GM19372 (cell line): ENCODE results near the gene IFT122.
"Not testable (repeated sequence)": the region's sequence is repeated elsewhere in the genome, so short reads cannot be mapped to it uniquely, and the experiment has no call there.

Experiments
- ATAC-seq: cut with Tn5 transposase; IDR thresholded peaks from one replicate; pipeline ENCODE4 v1.9.1; 2021; ENCODE audit warnings: mild to moderate bottlenecking, low read depth, moderate library complexity; ENCODE audit not compliant: unreplicated experiment

The IFT122 gene

DNA sequence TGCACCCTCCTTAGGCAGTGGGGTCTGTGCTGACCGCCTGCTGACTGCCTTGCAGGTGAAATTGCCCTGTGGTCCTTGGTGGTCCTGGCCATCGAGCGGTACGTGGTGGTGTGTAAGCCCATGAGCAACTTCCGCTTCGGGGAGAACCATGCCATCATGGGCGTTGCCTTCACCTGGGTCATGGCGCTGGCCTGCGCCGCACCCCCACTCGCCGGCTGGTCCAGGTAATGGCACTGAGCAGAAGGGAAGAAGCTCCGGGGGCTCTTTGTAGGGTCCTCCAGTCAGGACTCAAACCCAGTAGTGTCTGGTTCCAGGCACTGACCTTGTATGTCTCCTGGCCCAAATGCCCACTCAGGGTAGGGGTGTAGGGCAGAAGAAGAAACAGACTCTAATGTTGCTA, 90.8 kb downstream of the IFT122 start:
- ATAC-seq: no peak

DNA sequence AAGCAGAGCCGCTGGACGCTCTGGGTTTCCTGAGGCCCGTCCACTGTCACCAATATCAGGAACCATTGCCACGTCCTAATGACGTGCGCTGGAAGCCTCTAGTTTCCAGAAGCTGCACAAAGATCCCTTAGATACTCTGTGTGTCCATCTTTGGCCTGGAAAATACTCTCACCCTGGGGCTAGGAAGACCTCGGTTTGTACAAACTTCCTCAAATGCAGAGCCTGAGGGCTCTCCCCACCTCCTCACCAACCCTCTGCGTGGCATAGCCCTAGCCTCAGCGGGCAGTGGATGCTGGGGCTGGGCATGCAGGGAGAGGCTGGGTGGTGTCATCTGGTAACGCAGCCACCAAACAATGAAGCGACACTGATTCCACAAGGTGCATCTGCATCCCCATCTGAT, 91.7 kb downstream of the IFT122 start:
- ATAC-seq: no peak

DNA sequence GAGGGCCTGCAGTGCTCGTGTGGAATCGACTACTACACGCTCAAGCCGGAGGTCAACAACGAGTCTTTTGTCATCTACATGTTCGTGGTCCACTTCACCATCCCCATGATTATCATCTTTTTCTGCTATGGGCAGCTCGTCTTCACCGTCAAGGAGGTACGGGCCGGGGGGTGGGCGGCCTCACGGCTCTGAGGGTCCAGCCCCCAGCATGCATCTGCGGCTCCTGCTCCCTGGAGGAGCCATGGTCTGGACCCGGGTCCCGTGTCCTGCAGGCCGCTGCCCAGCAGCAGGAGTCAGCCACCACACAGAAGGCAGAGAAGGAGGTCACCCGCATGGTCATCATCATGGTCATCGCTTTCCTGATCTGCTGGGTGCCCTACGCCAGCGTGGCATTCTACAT, 92.2 kb downstream of the IFT122 start:
- no peak for ATAC-seq

DNA sequence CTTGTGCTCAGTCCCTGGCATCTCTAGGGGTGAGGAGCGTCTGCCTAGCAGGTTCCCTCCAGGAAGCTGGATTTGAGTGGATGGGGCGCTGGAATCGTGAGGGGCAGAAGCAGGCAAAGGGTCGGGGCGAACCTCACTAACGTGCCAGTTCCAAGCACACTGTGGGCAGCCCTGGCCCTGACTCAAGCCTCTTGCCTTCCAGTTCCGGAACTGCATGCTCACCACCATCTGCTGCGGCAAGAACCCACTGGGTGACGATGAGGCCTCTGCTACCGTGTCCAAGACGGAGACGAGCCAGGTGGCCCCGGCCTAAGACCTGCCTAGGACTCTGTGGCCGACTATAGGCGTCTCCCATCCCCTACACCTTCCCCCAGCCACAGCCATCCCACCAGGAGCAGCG, 93.4 kb downstream of the IFT122 start:
- no peak for ATAC-seq

DNA sequence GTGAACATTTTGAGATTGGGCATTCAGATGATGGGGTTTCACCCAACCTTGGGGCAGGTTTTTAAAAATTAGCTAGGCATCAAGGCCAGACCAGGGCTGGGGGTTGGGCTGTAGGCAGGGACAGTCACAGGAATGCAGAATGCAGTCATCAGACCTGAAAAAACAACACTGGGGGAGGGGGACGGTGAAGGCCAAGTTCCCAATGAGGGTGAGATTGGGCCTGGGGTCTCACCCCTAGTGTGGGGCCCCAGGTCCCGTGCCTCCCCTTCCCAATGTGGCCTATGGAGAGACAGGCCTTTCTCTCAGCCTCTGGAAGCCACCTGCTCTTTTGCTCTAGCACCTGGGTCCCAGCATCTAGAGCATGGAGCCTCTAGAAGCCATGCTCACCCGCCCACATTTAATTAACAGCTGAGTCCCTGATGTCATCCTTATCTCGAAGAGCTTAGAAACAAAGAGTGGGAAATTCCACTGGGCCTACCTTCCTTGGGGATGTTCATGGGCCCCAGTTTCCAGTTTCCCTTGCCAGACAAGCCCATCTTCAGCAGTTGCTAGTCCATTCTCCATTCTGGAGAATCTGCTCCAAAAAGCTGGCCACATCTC, 94.5 kb downstream of the IFT122 start:
- no peak for ATAC-seq

DNA sequence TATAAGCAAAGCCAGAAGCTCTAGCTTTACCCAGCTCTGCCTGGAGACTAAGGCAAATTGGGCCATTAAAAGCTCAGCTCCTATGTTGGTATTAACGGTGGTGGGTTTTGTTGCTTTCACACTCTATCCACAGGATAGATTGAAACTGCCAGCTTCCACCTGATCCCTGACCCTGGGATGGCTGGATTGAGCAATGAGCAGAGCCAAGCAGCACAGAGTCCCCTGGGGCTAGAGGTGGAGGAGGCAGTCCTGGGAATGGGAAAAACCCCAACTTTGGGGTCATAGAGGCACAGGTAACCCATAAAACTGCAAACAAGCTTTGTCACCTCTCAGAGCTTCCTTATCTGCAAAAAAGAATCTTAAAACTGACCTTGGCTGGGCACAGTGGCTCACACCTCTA, 95.1 kb downstream of the IFT122 start:
- ATAC-seq: no peak

- no peak for ATAC-seq
Measured at GRCh38 chr3:129536374-129536667, 96.3 kb downstream of the IFT122 start.

DNA sequence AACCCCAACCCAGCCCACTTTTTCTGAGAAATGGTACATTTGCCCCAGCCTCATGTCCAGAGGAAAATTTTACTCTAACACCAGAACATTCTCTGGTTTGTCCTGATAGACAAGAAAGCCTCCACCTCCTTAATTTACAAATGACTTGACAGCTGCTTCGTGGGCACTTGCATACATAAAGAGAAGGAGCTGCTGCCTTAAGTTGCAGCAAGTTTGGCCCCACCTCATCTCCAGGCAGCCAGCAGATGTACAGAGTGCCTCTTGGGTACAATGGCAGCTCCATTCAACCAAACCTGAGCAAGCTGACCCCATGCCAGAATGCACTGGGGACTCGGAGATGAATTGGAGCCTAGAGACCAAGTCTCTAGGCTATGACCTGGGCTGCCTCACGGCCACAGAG, 96.8 kb downstream of the IFT122 start:
- ATAC-seq: no peak

GRCh38 chr3:129539206-129539605, 99.2 kb downstream of the IFT122 start:
- ATAC-seq: no peak

- ATAC-seq: no peak
Measured at GRCh38 chr3:129540776-129541516, 100.9 kb downstream of the IFT122 start.

GRCh38 chr3:129542747-129543146, 102.7 kb downstream of the IFT122 start:
- ATAC-seq: no peak

DNA sequence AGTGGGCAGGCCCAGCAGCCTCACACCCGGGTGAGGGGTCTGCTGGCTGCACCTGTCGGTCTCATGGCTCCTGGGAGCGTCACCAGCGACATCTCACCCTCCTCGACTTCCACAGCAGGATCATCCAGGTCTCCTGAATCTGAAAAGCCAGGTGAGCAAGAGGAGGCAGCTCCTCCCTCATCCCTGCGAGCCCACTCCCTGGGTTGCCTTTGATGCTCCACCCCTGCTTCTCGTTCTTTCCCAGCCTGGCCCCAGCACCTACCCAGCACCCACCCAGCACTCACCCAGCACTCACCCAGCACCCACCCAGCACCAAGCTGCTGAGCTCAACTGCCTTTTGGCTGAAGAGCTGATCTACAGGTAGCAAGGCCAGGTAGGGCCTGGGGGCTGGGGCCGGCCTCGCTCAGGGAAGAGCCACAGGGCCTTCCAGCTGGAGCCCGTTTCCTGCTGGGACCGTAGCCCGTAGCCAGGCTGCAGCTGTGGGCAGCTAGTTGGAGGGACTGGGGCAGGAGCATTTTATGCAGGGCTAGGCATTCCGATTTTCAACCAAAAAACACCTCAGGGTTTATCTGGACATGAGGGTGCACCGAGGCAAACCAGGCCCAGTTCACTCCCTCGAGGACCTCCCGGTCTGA, 103.2 kb downstream of the IFT122 start, which contains the start of gene H1-8:
TSS of gene H1-8 (plus strand) at position 20 of the 635 bp plus-strand sequence. CDS start at position 64, 44 bp downstream.
- no peak for ATAC-seq

- no peak for ATAC-seq
Measured at GRCh38 chr3:129543999-129544398, 104.0 kb downstream of the IFT122 start.

- ATAC-seq: not testable (repeated sequence)
Measured at GRCh38 chr3:129545951-129546350, 105.9 kb downstream of the IFT122 start.

DNA sequence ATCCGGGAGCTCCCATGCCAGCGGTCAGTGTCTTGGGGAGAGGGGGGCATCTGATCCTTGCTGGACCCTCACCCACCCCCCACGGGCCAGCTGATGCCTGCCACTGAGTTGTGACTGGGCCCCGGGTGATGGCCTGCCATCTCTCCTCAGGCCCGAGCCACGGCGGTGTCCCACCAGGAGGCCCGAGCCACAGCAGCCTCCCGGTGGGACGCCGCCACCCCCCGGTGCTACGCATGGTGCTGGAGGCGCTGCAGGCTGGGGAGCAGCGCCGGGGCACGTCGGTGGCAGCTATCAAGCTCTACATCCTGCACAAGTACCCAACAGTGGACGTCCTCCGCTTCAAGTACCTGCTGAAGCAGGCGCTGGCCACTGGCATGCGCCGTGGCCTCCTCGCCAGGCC, 107.2 kb downstream of the IFT122 start:
- ATAC-seq: no peak

- no peak for ATAC-seq
Measured at GRCh38 chr3:129548104-129548965, 108.3 kb downstream of the IFT122 start.

DNA sequence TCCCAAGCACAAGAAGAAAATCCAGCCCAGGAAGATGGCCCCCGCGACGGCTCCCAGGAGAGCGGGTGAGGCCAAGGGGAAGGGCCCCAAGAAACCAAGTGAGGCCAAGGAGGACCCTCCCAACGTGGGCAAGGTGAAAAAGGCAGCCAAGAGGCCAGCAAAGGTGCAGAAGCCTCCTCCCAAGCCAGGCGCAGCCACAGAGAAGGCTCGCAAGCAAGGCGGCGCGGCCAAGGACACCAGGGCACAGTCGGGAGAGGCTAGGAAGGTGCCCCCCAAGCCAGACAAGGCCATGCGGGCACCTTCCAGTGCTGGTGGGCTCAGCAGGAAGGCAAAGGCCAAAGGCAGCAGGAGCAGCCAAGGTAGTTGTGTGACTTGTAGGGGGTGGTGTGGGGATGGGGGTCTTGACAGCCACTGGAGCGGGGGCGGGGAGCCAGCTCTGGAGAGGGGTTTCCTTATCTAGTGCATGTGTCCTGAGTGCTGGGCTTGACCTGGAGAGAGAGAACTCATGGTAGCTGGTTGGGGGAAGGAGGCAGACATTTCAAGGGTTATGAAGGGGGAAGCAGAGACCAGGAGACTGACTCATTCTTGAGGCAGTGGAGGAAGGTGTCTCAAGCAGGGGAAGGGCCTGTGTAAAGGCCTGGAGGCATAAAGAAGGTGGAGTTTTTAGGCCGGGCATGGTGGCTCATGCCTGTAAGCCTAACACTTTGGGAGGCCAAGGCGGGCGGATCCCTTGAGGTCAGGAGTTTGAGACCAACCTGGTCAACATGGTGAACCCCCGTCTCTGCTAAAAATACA, 109.2 kb downstream of the IFT122 start:
- ATAC-seq: no peak

GRCh38 chr3:129549805-129550204, 109.8 kb downstream of the IFT122 start:
- ATAC-seq: no peak

DNA sequence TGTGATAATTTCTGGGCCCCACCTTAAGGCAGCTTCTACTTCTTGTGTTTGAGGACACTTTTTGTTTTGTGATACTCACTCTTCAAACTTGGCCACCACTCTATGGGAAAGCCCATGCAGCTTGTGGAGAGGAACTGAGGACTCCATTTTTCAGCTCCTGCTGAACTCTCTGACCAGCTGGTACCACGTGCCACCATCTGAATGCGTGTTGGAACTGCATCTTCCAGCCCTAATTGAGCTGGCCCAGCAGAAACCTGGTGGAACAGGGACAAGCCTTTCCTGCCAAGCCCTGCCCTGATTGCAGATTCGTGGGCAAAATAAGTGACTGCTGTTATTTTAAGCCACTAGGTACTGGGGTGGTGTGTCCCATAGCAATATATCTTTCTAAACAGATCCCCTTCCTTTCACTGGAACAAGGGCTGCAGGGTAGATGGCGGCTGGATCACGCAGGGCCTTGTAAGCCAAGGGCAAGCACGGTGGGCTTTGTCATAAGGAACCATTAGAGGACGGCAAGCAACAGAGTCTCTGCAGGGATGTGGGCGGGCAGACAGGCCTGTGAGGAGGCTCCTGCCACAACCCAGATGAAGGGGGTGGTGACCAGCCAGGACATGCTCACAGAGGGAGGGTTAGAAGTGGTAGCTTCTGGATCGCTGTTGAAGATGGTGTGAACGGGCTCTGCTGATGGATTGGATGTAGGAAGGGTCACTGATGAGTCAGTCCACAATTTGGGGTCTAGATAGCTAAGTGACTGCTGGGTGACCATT, 112.4 kb downstream of the IFT122 start:
- no peak for ATAC-seq

DNA sequence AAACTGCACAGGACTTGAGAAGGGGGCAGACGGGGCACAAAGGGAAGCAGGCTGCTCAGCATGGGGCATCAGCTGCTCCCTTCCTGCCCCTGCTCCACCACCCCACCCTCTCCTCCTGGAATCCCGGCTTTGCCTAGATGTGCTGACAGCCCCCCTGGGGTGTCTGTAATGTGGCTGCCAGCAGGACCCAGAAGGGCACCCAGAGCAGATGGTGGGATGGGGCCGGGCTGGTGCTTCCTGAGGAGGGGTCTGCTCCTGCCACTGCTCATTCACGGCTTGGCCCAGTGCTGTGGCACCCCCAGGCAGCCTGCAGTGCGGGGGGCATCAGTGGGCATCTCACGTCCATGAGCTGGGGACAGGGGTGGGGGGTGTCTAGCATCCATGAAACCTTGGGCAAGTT, 113.1 kb downstream of the IFT122 start:
- ATAC-seq: no peak
